ENCODE data around the gene RALBP1. TPM values are rescaled to one million over a fixed set of nuclear protein-coding genes. Genes with fewer than 3 reads are reported as not detected.
A peak's percentile ranks its signal among the peaks of the same experiment; 100 is the strongest.

Gene RALBP1
- 151 and 171 TPM in 2 replicates for polyA plus RNA-seq (2013)

DNA sequence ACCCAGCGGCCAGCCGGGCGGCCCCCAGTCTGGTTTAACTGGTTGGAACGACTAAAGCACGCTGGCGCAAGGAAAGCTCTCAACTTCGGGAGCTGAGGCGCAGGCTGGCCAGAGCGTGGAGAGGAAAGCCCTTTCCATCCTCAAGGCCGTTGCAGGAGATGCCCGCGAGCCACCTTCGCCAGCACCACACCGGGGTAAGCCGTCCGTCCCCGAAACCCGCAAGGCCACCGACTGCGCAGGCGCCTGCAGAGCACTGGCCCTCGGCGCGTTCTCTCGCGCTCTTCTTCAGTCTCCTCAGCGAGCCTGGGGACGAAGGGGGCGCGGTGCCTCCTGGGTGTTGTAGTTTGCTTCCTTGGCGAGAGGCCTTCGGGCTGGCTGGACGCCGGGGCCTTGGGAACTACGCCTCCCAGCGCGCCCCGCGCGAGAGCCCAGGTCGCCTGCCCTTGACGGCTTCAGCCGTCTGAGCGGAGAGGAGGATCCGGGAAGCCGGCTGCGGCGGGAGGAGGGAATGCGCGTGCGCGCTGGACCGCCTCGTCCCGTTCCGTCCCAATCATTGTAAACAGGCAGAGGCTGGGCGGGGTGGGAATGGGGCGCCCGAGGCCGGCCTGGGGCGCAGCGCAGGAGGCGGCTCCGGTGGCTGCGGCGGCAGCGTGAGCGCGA lies at the start of gene RALBP1:
RALBP1 (plus strand) TSS at position 531 of the 660 bp plus-strand sequence. CDS start 37,533 bp downstream, outside the sequence.
- Histone ChIP-seq H3K18ac (ENCODE audit: low read length) (peak within 1 kb of the TSS; percentile 96), H2AK5ac (ENCODE audit: low read length) (peak within 1 kb of the TSS; percentile 75), H2BK120ac (ENCODE audit: insufficient read depth, low read length, poor library complexity) (peak within 1 kb of the TSS; percentile 84), H3K4me1 (ENCODE audit: control insufficient read depth in 1 of 2, insufficient read depth in 2 of 2, low read length in 2 of 2) (peaks cover 5 to 6% of the 10 kb centered on the region in 2 experiments), H3K9me3 (ENCODE audit: insufficient read depth, low read depth, low read length) (no peaks in the 10 kb centered on the region), H3K79me2 (ENCODE audit: control insufficient read depth, insufficient read depth, low read length, poor library complexity) (peaks cover 18% of the 10 kb centered on the region), H3K27ac (ENCODE audit: low read depth, low read length) (peak within 1 kb of the TSS; percentile 97), H2BK5ac (ENCODE audit: low read depth, low read length, poor library complexity) (peak within 1 kb of the TSS; percentile 87), H3K4me2 (ENCODE audit: low read length) (peak within 1 kb of the TSS; percentile 78), H3K23ac (ENCODE audit: low read length) (no peak within 1 kb of the TSS), H3K27me3 (ENCODE audit: insufficient read depth, low read length) (no peaks in the 10 kb centered on the region), H2BK12ac (ENCODE audit: low read length) (peak within 1 kb of the TSS; percentile 47), H3K4ac (ENCODE audit: low read depth, low read length) (peak within 1 kb of the TSS; percentile 89), H4K8ac (ENCODE audit: low read depth, low read length) (peak within 1 kb of the TSS; percentile 98), H3K9ac (ENCODE audit: low read length) (peak within 1 kb of the TSS; percentile 76), H4K91ac (ENCODE audit: low read depth, low read length) (peak within 1 kb of the TSS; percentile 93), H4K12ac (ENCODE audit: low read depth, low read length) (peak within 1 kb of the TSS; percentile 94), H3K14ac (ENCODE audit: low read length) (peak within 1 kb of the TSS; percentile 99), H2AFZ (ENCODE audit: insufficient read depth, low read length, poor library complexity) (peak within 1 kb of the TSS; percentile 97), H3K79me1 (ENCODE audit: low read length) (peaks cover 15% of the 10 kb centered on the region), H3K36me3 (ENCODE audit: control insufficient read depth in 1 of 2, insufficient read depth in 2 of 2, low read length in 2 of 2) (peaks cover 7 to 8% of the 10 kb centered on the region in 2 experiments), H3K4me3 (ENCODE audit: low read depth, low read length) (peak within 1 kb of the TSS; percentile 95)
- WGBS (ENCODE audit: extremely low coverage, insufficient coverage, insufficient read length), result no CpG with 5 or more reads among the region's 69 CpGs
- DNase-seq, result peak; percentile 100

DNA sequence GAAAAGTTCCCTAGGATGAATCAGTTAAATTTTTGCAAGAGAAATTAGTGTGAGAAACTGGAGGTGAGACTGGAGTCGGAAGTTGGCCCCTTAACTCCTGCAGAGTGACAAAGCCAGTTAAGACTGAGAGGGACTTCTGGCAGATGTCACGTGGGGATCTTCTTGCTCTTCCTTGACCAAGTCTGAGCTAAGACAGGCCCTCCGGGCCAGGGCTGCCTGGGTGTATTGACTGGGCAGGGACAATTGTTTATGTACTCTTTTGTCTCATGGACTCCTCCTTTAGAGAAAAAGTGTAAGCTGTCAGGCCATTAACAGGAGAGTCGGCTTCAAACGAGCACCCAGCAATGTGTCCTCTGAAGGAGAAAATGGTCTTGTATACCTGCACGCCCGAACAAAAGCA lies 48.6 kb upstream of the RALBP1 start:
- Histone ChIP-seq H3K27ac (ENCODE audit: low read depth, low read length) (no peak overlapping the region), H3K4me2 (ENCODE audit: low read length) (no peak overlapping the region), H3K18ac (ENCODE audit: low read length) (no peak overlapping the region), H3K36me3 (ENCODE audit: control insufficient read depth in 1 of 2, insufficient read depth in 2 of 2, low read length in 2 of 2) (no peaks in the 10 kb centered on the region), H3K9me3 (ENCODE audit: insufficient read depth, low read depth, low read length) (no peaks in the 10 kb centered on the region), H4K8ac (ENCODE audit: low read depth, low read length) (no peak overlapping the region), H4K12ac (ENCODE audit: low read depth, low read length) (no peak overlapping the region), H4K91ac (ENCODE audit: low read depth, low read length) (no peak overlapping the region), H3K79me1 (ENCODE audit: low read length) (no peaks in the 10 kb centered on the region), H2BK5ac (ENCODE audit: low read depth, low read length, poor library complexity) (no peak overlapping the region), H3K4me3 (ENCODE audit: low read depth, low read length) (no peak overlapping the region), H3K4ac (ENCODE audit: low read depth, low read length) (no peak overlapping the region), H2AFZ (ENCODE audit: insufficient read depth, low read length, poor library complexity) (no peak overlapping the region), H2AK5ac (ENCODE audit: low read length) (no peak overlapping the region), H2BK120ac (ENCODE audit: insufficient read depth, low read length, poor library complexity) (no peak overlapping the region), H3K27me3 (ENCODE audit: insufficient read depth, low read length) (no peaks in the 10 kb centered on the region), H3K4me1 (ENCODE audit: control insufficient read depth in 1 of 2, insufficient read depth in 2 of 2, low read length in 2 of 2) (no peaks in the 10 kb centered on the region), H3K23ac (ENCODE audit: low read length) (no peak overlapping the region), H3K14ac (ENCODE audit: low read length) (no peak overlapping the region), H3K9ac (ENCODE audit: low read length) (no peak overlapping the region), H2BK12ac (ENCODE audit: low read length) (no peak overlapping the region), H3K79me2 (ENCODE audit: control insufficient read depth, insufficient read depth, low read length, poor library complexity) (no peaks in the 10 kb centered on the region)
- WGBS (ENCODE audit: extremely low coverage, insufficient coverage, insufficient read length), result no CpG with 5 or more reads among the region's 7 CpGs
- DNase-seq, result no peak

GRCh38 chr18:9428301-9428706 lies 47.0 kb upstream of the RALBP1 start:
- Histone ChIP-seq H2BK12ac (ENCODE audit: low read length) (no peak overlapping the region), H4K8ac (ENCODE audit: low read depth, low read length) (no peak overlapping the region), H3K36me3 (ENCODE audit: control insufficient read depth in 1 of 2, insufficient read depth in 2 of 2, low read length in 2 of 2) (no peaks in the 10 kb centered on the region), H3K79me2 (ENCODE audit: control insufficient read depth, insufficient read depth, low read length, poor library complexity) (no peaks in the 10 kb centered on the region), H3K23ac (ENCODE audit: low read length) (no peak overlapping the region), H3K9me3 (ENCODE audit: insufficient read depth, low read depth, low read length) (no peaks in the 10 kb centered on the region), H3K18ac (ENCODE audit: low read length) (no peak overlapping the region), H3K4me3 (ENCODE audit: low read depth, low read length) (no peak overlapping the region), H3K4ac (ENCODE audit: low read depth, low read length) (no peak overlapping the region), H4K91ac (ENCODE audit: low read depth, low read length) (no peak overlapping the region), H3K4me1 (ENCODE audit: control insufficient read depth in 1 of 2, insufficient read depth in 2 of 2, low read length in 2 of 2) (no peaks in the 10 kb centered on the region), H3K79me1 (ENCODE audit: low read length) (no peaks in the 10 kb centered on the region), H4K12ac (ENCODE audit: low read depth, low read length) (no peak overlapping the region), H2AK5ac (ENCODE audit: low read length) (no peak overlapping the region), H3K27me3 (ENCODE audit: insufficient read depth, low read length) (no peaks in the 10 kb centered on the region), H3K4me2 (ENCODE audit: low read length) (no peak overlapping the region), H2AFZ (ENCODE audit: insufficient read depth, low read length, poor library complexity) (no peak overlapping the region), H2BK5ac (ENCODE audit: low read depth, low read length, poor library complexity) (no peak overlapping the region), H3K14ac (ENCODE audit: low read length) (peak overlapping the region; percentile 4), H2BK120ac (ENCODE audit: insufficient read depth, low read length, poor library complexity) (no peak overlapping the region), H3K9ac (ENCODE audit: low read length) (no peak overlapping the region), H3K27ac (ENCODE audit: low read depth, low read length) (no peak overlapping the region)
- peak; percentile 89 to 94 for DNase-seq
- WGBS (ENCODE audit: extremely low coverage, insufficient coverage, insufficient read length), result no CpG with 5 or more reads among the region's 11 CpGs

DNA sequence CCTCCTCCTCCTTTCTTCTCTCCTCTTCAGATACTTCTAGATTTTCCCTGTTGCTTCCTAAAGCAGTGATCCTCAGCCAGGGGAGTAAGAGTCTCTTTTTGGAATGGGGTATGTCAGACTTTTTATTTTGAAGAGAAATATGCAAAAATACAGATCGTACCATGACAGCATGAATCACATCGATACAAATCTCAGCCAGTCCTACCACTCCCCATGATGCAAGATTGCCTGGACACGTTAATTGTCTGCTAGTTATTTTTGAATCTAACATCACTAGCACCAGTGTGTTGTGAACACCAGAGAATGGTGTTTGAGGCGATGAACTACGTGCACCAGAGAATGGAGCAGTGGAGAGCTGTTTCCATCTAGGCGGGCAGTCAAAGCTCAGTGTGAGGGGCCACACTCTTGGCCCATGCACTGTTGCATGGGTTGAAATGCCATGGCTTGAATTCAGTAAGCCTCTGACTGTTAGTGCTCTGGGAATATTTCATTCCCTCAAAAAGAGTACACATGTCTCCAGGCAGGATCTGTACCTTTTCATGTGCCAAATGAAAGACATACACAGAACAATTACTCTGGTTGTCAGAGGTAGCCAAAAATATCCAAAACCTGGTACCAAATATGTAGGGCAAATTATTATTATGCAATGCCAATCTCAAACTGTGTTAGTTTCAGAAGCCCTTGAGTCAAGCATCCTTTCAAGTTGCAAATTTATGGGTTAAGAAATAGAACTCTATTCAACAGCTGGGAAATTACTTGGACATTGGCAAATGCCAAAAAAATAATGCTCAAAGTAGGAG lies 46.3 kb upstream of the RALBP1 start:
- Histone ChIP-seq H3K4me3 (ENCODE audit: low read depth, low read length) (no peak overlapping the region), H3K23ac (ENCODE audit: low read length) (no peak overlapping the region), H3K9me3 (ENCODE audit: insufficient read depth, low read depth, low read length) (no peaks in the 10 kb centered on the region), H4K8ac (ENCODE audit: low read depth, low read length) (no peak overlapping the region), H3K9ac (ENCODE audit: low read length) (no peak overlapping the region), H3K79me1 (ENCODE audit: low read length) (no peaks in the 10 kb centered on the region), H3K79me2 (ENCODE audit: control insufficient read depth, insufficient read depth, low read length, poor library complexity) (no peaks in the 10 kb centered on the region), H2AK5ac (ENCODE audit: low read length) (no peak overlapping the region), H3K4me1 (ENCODE audit: control insufficient read depth in 1 of 2, insufficient read depth in 2 of 2, low read length in 2 of 2) (no peaks in the 10 kb centered on the region), H3K18ac (ENCODE audit: low read length) (no peak overlapping the region), H3K4me2 (ENCODE audit: low read length) (no peak overlapping the region), H3K27ac (ENCODE audit: low read depth, low read length) (no peak overlapping the region), H4K91ac (ENCODE audit: low read depth, low read length) (no peak overlapping the region), H4K12ac (ENCODE audit: low read depth, low read length) (no peak overlapping the region), H2BK5ac (ENCODE audit: low read depth, low read length, poor library complexity) (no peak overlapping the region), H2BK12ac (ENCODE audit: low read length) (no peak overlapping the region), H3K4ac (ENCODE audit: low read depth, low read length) (no peak overlapping the region), H2BK120ac (ENCODE audit: insufficient read depth, low read length, poor library complexity) (no peak overlapping the region), H2AFZ (ENCODE audit: insufficient read depth, low read length, poor library complexity) (no peak overlapping the region), H3K14ac (ENCODE audit: low read length) (no peak overlapping the region), H3K27me3 (ENCODE audit: insufficient read depth, low read length) (no peaks in the 10 kb centered on the region), H3K36me3 (ENCODE audit: control insufficient read depth in 1 of 2, insufficient read depth in 2 of 2, low read length in 2 of 2) (no peaks in the 10 kb centered on the region)
- DNase-seq, result peak; percentile 81 to 92
- WGBS (ENCODE audit: extremely low coverage, insufficient coverage, insufficient read length), result no CpG with 5 or more reads among the region's 6 CpGs
